IPS-18a (cell line): ENCODE measurements around the gene MIPOL1.
"Not testable (repeated sequence)": the region's sequence is repeated elsewhere in the genome, so short reads cannot be mapped to it uniquely, and the experiment has no call there.

Source experiments
- H3K27ac ChIP-seq: one replicate; pipeline ENCODE4 v1.5.1; 2013; ENCODE audit warnings: low read length
- H3K27me3 ChIP-seq: one replicate; pipeline ENCODE4 v1.6.1; 2013; ENCODE audit warnings: mild to moderate bottlenecking, low read length; ENCODE audit not compliant: control insufficient read depth, insufficient read depth
- H3K36me3 ChIP-seq: one replicate; pipeline ENCODE4 v1.6.1; 2013; ENCODE audit warnings: low read depth, low read length; ENCODE audit not compliant: control insufficient read depth
- H3K4me1 ChIP-seq: one replicate; pipeline ENCODE4 v1.6.1; 2013; ENCODE audit warnings: low read depth, low read length; ENCODE audit not compliant: control insufficient read depth
- H3K4me3 ChIP-seq: one replicate; pipeline ENCODE4 v1.5.1; 2013; ENCODE audit warnings: low read length
- H3K9ac ChIP-seq: one replicate; pipeline ENCODE4 v1.6.1; 2013; ENCODE audit warnings: mild to moderate bottlenecking, low read length, moderate library complexity
- H3K9me3 ChIP-seq: one replicate; pipeline ENCODE4 v1.6.1; 2013; ENCODE audit warnings: low read depth, low read length; ENCODE audit not compliant: control insufficient read depth

The MIPOL1 gene

GRCh38 chr14:37318938-37319337, 121.2 kb downstream of the MIPOL1 start:
- H3K4me3 ChIP-seq = no peak overlapping the region
- no peak overlapping the region for H3K9ac ChIP-seq
- H3K36me3 ChIP-seq = no peaks in the 10 kb centered on the region
- no peak overlapping the region for H3K27ac ChIP-seq
- no peaks in the 10 kb centered on the region for H3K9me3 ChIP-seq
- H3K27me3 ChIP-seq = no peaks in the 10 kb centered on the region
- no peaks in the 10 kb centered on the region for H3K4me1 ChIP-seq

GRCh38 chr14:37320106-37320505, 122.4 kb downstream of the MIPOL1 start:
- no peaks in the 10 kb centered on the region for H3K27me3 ChIP-seq
- H3K27ac ChIP-seq = no peak overlapping the region
- H3K4me3 ChIP-seq = no peak overlapping the region
- H3K4me1 ChIP-seq = no peaks in the 10 kb centered on the region
- no peaks in the 10 kb centered on the region for H3K9me3 ChIP-seq
- H3K36me3 ChIP-seq = no peaks in the 10 kb centered on the region
- no peak overlapping the region for H3K9ac ChIP-seq

- Histone ChIP-seq H3K4me3 (no peak overlapping the region), H3K27ac (no peak overlapping the region), H3K36me3 (no peaks in the 10 kb centered on the region), H3K27me3 (no peaks in the 10 kb centered on the region), H3K4me1 (no peaks in the 10 kb centered on the region), H3K9me3 (no peaks in the 10 kb centered on the region), H3K9ac (no peak overlapping the region)
These were observed 127.6 kb downstream of the MIPOL1 start for GRCh38 chr14:37325332-37325731.

- no peaks in the 10 kb centered on the region for H3K4me1 ChIP-seq
- no peak overlapping the region for H3K27ac ChIP-seq
- H3K36me3 ChIP-seq = no peaks in the 10 kb centered on the region
- no peak overlapping the region for H3K4me3 ChIP-seq
- H3K9me3 ChIP-seq = peaks cover 7% of the 10 kb centered on the region
- H3K9ac ChIP-seq = no peak overlapping the region
- no peaks in the 10 kb centered on the region for H3K27me3 ChIP-seq
These were observed 128.7 kb downstream of the MIPOL1 start for GRCh38 chr14:37326434-37326833.

GRCh38 chr14:37327933-37328332, 130.2 kb downstream of the MIPOL1 start:
- not testable (repeated sequence) for H3K4me1 ChIP-seq, H3K27ac ChIP-seq, H3K27me3 ChIP-seq, H3K4me3 ChIP-seq, H3K36me3 ChIP-seq, H3K9me3 ChIP-seq, H3K9ac ChIP-seq

GRCh38 chr14:37328673-37329072, 130.9 kb downstream of the MIPOL1 start:
- Histone ChIP-seq H3K36me3 (no peaks in the 10 kb centered on the region), H3K4me3 (no peak overlapping the region), H3K9ac (no peak overlapping the region), H3K9me3 (peaks cover 7% of the 10 kb centered on the region), H3K27me3 (no peaks in the 10 kb centered on the region), H3K4me1 (no peaks in the 10 kb centered on the region), H3K27ac (no peak overlapping the region)

GRCh38 chr14:37329189-37330001, 131.7 kb downstream of the MIPOL1 start:
- Histone ChIP-seq H3K4me3 (no peak overlapping the region), H3K9me3 (peaks cover 7% of the 10 kb centered on the region), H3K27ac (no peak overlapping the region), H3K9ac (no peak overlapping the region), H3K4me1 (no peaks in the 10 kb centered on the region), H3K27me3 (no peaks in the 10 kb centered on the region), H3K36me3 (no peaks in the 10 kb centered on the region)

GRCh38 chr14:37330910-37331309, 133.2 kb downstream of the MIPOL1 start:
- Histone ChIP-seq H3K4me3 (no peak overlapping the region), H3K9ac (no peak overlapping the region), H3K36me3 (no peaks in the 10 kb centered on the region), H3K27me3 (no peaks in the 10 kb centered on the region), H3K4me1 (no peaks in the 10 kb centered on the region), H3K27ac (no peak overlapping the region), H3K9me3 (peaks cover 7% of the 10 kb centered on the region)

GRCh38 chr14:37340353-37340752, 142.6 kb downstream of the MIPOL1 start:
- Histone ChIP-seq H3K9me3 (no peaks in the 10 kb centered on the region), H3K4me1 (no peaks in the 10 kb centered on the region), H3K4me3 (no peak overlapping the region), H3K36me3 (no peaks in the 10 kb centered on the region), H3K9ac (no peak overlapping the region), H3K27ac (no peak overlapping the region), H3K27me3 (no peaks in the 10 kb centered on the region)

- no peaks in the 10 kb centered on the region for H3K4me1 ChIP-seq
- H3K9me3 ChIP-seq = peaks cover 4% of the 10 kb centered on the region
- no peaks in the 10 kb centered on the region for H3K27me3 ChIP-seq
- no peak overlapping the region for H3K9ac ChIP-seq
- H3K4me3 ChIP-seq = no peak overlapping the region
- H3K36me3 ChIP-seq = no peaks in the 10 kb centered on the region
- no peak overlapping the region for H3K27ac ChIP-seq
These were observed 145.8 kb downstream of the MIPOL1 start for GRCh38 chr14:37343307-37344094.

- Histone ChIP-seq H3K9me3 (peaks cover 10% of the 10 kb centered on the region), H3K36me3 (no peaks in the 10 kb centered on the region), H3K4me1 (no peaks in the 10 kb centered on the region), H3K9ac (no peak overlapping the region), H3K27me3 (no peaks in the 10 kb centered on the region), H3K27ac (no peak overlapping the region), H3K4me3 (no peak overlapping the region)
These were observed 165.9 kb downstream of the MIPOL1 start for GRCh38 chr14:37363661-37364060.

- H3K4me3 ChIP-seq = no peak overlapping the region
- H3K9me3 ChIP-seq = peaks cover 6% of the 10 kb centered on the region
- H3K36me3 ChIP-seq = no peaks in the 10 kb centered on the region
- H3K27ac ChIP-seq = no peak overlapping the region
- H3K4me1 ChIP-seq = no peaks in the 10 kb centered on the region
- no peaks in the 10 kb centered on the region for H3K27me3 ChIP-seq
- no peak overlapping the region for H3K9ac ChIP-seq
These were observed 171.7 kb downstream of the MIPOL1 start for GRCh38 chr14:37369425-37369824.
